B cell (primary cell): Measurements from ENCODE around the gene CST11. TPM values are rescaled to one million over a fixed set of nuclear protein-coding genes. Genes with fewer than 3 reads are reported as not detected.

Experiments used
- ATAC-seq: fragments of 200-7000 bp; cut with Tn5 transposase; one replicate; pipeline ENCODE4 v1.10.0; 2021; ENCODE audit warnings: low read depth, mild to moderate bottlenecking, moderate number of reproducible peaks, moderate library complexity
- CTCF ChIA-PET: fragments of 350-600 bp; sonication (Branson Sonifier 250); formaldehyde crosslinking; loops from one replicate; lab custom pipeline; 2021; ENCODE audit warnings: antibody characterized with exemption, inconsistent platforms; lab: Charles Lee
- POLR2A ChIA-PET: fragments of 350-600 bp; sonication (Branson Sonifier 250); formaldehyde crosslinking; loops from one replicate; lab custom pipeline; 2021; ENCODE audit warnings: antibody characterized with exemption; lab: Charles Lee
- DNase-seq: peaks from one replicate; pipeline ENCODE4 v3.0.0; 2013
- H2AFZ ChIP-seq: 2 replicates; pipeline ENCODE4 v1.6.1; 2012; ENCODE audit warnings: mild to moderate bottlenecking, low read depth, low read length; ENCODE audit not compliant: insufficient read depth, poor library complexity, severe bottlenecking
- H3K27ac ChIP-seq, 2 donors: 1 replicate in 1 of 2; 2 replicates in 1 of 2; pipeline ENCODE4 v1.5.1; 2012 to 2013; ENCODE audit warnings: low read length in 2 of 2, mild to moderate bottlenecking in 2 of 2, moderate library complexity in 1 of 2
- H3K27me3 ChIP-seq, 4 experiments: fragments of 200-600 bp in 1 of 4; sonication (generic) in 1 of 4; replicated peaks in 1 of 4; 1 replicate in 2 of 4; 2 replicates in 2 of 4; pipeline versions ENCODE4 v1.6.1 to v1.7.0; 2013 to 2016; ENCODE audit warnings: low read length in 3 of 4, mild to moderate bottlenecking in 2 of 4, mixed read lengths in 1 of 4, moderate library complexity in 1 of 4; ENCODE audit not compliant: insufficient read depth in 4 of 4, control insufficient read depth in 3 of 4; ENCODE audit errors: control extremely low read depth in 1 of 4
- H3K36me3 ChIP-seq, 2 experiments: replicated peaks in 1 of 2; 1 replicate in 1 of 2; 2 replicates in 1 of 2; pipeline versions ENCODE4 v1.6.1 to v1.7.1; 2013; ENCODE audit warnings: low read length in 1 of 2; ENCODE audit not compliant: insufficient read depth in 2 of 2, control insufficient read depth in 1 of 2; ENCODE audit errors: control extremely low read depth in 1 of 2, extremely low read depth in 1 of 2
- H3K4me1 ChIP-seq, 2 donors: fragments of 200-600 bp in 1 of 2; sonication (generic) in 1 of 2; 1 replicate in 1 of 2; 2 replicates in 1 of 2; pipeline versions ENCODE4 v1.5.1 to v1.6.1; 2013 to 2017; ENCODE audit warnings: low read length in 2 of 2; ENCODE audit not compliant: control insufficient read depth in 2 of 2, insufficient read depth in 2 of 2
- H3K4me2 ChIP-seq: replicated peaks from 2 replicates; pipeline ENCODE3; 2012; ENCODE audit warnings: mild to moderate bottlenecking, low read depth, low read length; ENCODE audit not compliant: poor library complexity, severe bottlenecking
- H3K4me3 ChIP-seq, 5 experiments: fragments of 200-600 bp in 1 of 5; sonication (generic) in 1 of 5; 1 replicate in 3 of 5; 2 replicates in 2 of 5; pipeline versions ENCODE4 v1.5.1 to v1.7.0; 2011 to 2016; ENCODE audit warnings: low read length in 4 of 5, mild to moderate bottlenecking in 4 of 5, low read depth in 2 of 5, control low read depth in 1 of 5, moderate library complexity in 1 of 5; ENCODE audit not compliant: insufficient read depth in 1 of 5; ENCODE audit errors: control extremely low read depth in 1 of 5, extremely low read depth in 1 of 5
- H3K79me2 ChIP-seq: fragments of 200-600 bp; sonication (generic); one replicate; pipeline ENCODE4 v1.6.0; 2016; ENCODE audit warnings: low read length; ENCODE audit not compliant: control insufficient read depth, insufficient read depth
- H3K9ac ChIP-seq: fragments of 200-600 bp; sonication (generic); 2 replicates; pipeline ENCODE4 v1.6.1; 2017; ENCODE audit warnings: mild to moderate bottlenecking, low read length, moderate library complexity
- H3K9me3 ChIP-seq, 3 donors: one replicate each; pipeline versions ENCODE4 v1.6.1 to v1.7.1; 2013; ENCODE audit warnings: low read length in 2 of 3; ENCODE audit not compliant: control insufficient read depth in 2 of 3, insufficient read depth in 1 of 3; ENCODE audit errors: control extremely low read depth in 1 of 3
- H4K20me1 ChIP-seq: 2 replicates; pipeline ENCODE4 v1.6.0; 2012; ENCODE audit warnings: mild to moderate bottlenecking, low read length; ENCODE audit not compliant: insufficient read depth, control insufficient read depth, poor library complexity, severe bottlenecking
- H3K27ac Mint-ChIP-seq: one replicate; pipeline ENCODE4 v1.8.0; 2021; ENCODE audit warnings: mixed read lengths
- H3K27me3 Mint-ChIP-seq: one replicate; pipeline ENCODE4 v1.8.0; 2021; ENCODE audit warnings: mixed read lengths
- H3K4me1 Mint-ChIP-seq: one replicate; pipeline ENCODE4 v1.8.0; 2021; ENCODE audit warnings: mixed read lengths
- H3K4me3 Mint-ChIP-seq: one replicate; pipeline ENCODE4 v1.8.0; 2021; ENCODE audit warnings: mixed read lengths
- H3K9me3 Mint-ChIP-seq: one replicate; pipeline ENCODE4 v1.8.0; 2022; ENCODE audit warnings: mixed read lengths; ENCODE audit not compliant: insufficient read depth
- EZH2 ChIP-seq: IDR thresholded peaks from 2 replicates; pipeline ENCODE4 v1.6.1; 2012; ENCODE audit warnings: borderline replicate concordance, low read depth, mild to moderate bottlenecking, moderate library complexity, low read length; ENCODE audit not compliant: insufficient read depth, poor library complexity, severe bottlenecking
- WGBS: methylation state at CpG from one replicate; pipeline ENCODE4 v1.1.5; 2013; ENCODE audit warnings: missing lambda C conversion rate; ENCODE audit not compliant: insufficient coverage; 5-methylcytosine and 5-hydroxymethylcytosine counted together
- intact Hi-C: fragments of 100-400 bp; cut with micrococcal nuclease; formaldehyde crosslinking; loops from one replicate; pipeline ENCODE4 v1.10.0; 2022
- polyA plus RNA-seq: library from polyadenylated mRNA; depleted of rRNA; stranded (reverse); fragments of >200 nt; gene quantifications from 2 replicates; pipeline ENCODE4 v1.2.3, GENCODE V29; 2012
- total RNA-seq, 2 donors: library from RNA; stranded (reverse); fragments of 120-200 nt in 1 of 2; gene quantifications; 1 replicate in 1 of 2; 2 replicates in 1 of 2; pipeline versions ENCODE4 v1.2.3 to v1.2.4, GENCODE V29; 2013 to 2022
- TF ChIP-seq, protein P1 (sequence below): fragments of 200-600 bp; IDR thresholded peaks from one replicate; pipeline ENCODE4 v1.8.0; 2022; ENCODE audit warnings: antibody characterized with exemption, mild to moderate bottlenecking

CST11 gene
- total and polyA plus RNA-seq, 2 donors (not counting 1 experiment from before 2014, with no cell fraction given) = not detected

DNA sequence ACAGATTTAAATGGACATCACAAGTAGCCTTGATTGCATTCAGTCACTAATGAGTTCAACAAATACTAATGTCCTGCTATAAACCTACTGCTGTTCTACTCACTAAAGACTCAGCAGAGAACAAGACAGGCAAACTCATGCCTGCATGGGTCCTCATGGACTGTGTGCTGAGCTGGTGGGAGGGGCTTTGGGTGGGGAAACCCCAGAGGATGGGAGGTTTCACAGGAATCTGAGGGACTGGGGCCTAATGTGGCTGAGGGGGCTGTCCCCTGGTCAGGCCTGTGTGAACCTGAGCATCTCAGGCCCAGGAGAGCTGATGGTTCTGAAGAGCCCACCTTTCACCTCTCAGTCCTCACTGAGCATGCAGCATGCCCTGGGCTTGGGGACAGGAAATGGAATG, 39.6 kb upstream of the CST11 start:
- no peaks in the 10 kb centered on the region for H3K27me3 Mint-ChIP-seq
- Histone ChIP-seq H3K4me1 (peaks cover 5 to 6% of the 10 kb centered on the region in 2 donors), H3K36me3 (no peaks in the 10 kb centered on the region), H3K9ac (no peak overlapping the region), H3K27ac (no peak overlapping the region), H3K4me2 (no peak overlapping the region), H3K27me3 (no peaks in the 10 kb centered on the region), H3K79me2 (no peaks in the 10 kb centered on the region), H3K9me3 (peaks cover 0 to 8% (median 0%) of the 10 kb centered on the region in 3 donors), H2AFZ (no peak overlapping the region), H3K4me3 (no peak overlapping the region), H4K20me1 (no peaks in the 10 kb centered on the region)
- H3K9me3 Mint-ChIP-seq = peaks cover 1% of the 10 kb centered on the region
- no peak for TF ChIP-seq EZH2
- TF ChIP-seq, protein P1, sequence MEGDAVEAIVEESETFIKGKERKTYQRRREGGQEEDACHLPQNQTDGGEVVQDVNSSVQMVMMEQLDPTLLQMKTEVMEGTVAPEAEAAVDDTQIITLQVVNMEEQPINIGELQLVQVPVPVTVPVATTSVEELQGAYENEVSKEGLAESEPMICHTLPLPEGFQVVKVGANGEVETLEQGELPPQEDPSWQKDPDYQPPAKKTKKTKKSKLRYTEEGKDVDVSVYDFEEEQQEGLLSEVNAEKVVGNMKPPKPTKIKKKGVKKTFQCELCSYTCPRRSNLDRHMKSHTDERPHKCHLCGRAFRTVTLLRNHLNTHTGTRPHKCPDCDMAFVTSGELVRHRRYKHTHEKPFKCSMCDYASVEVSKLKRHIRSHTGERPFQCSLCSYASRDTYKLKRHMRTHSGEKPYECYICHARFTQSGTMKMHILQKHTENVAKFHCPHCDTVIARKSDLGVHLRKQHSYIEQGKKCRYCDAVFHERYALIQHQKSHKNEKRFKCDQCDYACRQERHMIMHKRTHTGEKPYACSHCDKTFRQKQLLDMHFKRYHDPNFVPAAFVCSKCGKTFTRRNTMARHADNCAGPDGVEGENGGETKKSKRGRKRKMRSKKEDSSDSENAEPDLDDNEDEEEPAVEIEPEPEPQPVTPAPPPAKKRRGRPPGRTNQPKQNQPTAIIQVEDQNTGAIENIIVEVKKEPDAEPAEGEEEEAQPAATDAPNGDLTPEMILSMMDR = no peak
- ChIA-PET CTCF (no interaction called here), POLR2A (no interaction called here)
- peaks cover 11% of the 10 kb centered on the region for H3K4me1 Mint-ChIP-seq
- no peak overlapping the region for H3K27ac Mint-ChIP-seq
- DNase-seq (no peak), ATAC-seq (no peak)
- H3K4me3 Mint-ChIP-seq = no peak overlapping the region
- intact Hi-C loops = no loop called here

DNA sequence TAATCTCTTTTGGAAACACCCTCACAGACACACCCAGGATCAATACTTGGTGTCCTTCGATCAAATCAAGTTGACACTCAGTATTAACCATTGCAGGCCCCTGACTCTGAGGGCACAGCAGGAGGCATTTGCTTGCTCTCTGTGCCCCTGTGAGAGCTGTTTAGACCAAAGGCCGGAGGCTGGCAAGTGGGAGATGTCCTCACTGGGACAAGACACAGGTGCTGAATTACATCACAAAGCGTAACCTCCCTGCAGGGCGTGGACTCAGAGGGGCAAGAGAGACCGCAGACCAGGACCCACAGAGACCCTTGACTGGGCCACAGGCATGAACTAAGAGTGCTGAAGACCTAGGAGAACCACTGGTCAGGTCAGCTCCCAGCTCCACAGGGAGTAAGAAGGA, 38.1 kb upstream of the CST11 start, which contains the start of gene CST8:
Gene CST8 (plus strand): TSS at position 301 of the 400 bp plus-strand sequence. CDS start 551 bp downstream, outside the sequence.
- intact Hi-C loops = no loop called here
- no peak within 1 kb of the TSS for H2AFZ ChIP-seq
- no peak for TF ChIP-seq EZH2
- TF ChIP-seq, protein P1 = no peak
- H3K27me3 ChIP-seq = no peaks in the 10 kb centered on the region
- no peaks in the 10 kb centered on the region for H3K79me2 ChIP-seq
- H3K9me3 Mint-ChIP-seq = no peaks in the 10 kb centered on the region
- no peak for DNase-seq
- no peak within 1 kb of the TSS for H3K9ac ChIP-seq
- H3K4me1 Mint-ChIP-seq = peaks cover 11% of the 10 kb centered on the region
- H3K9me3 ChIP-seq = peaks cover 0 to 4% (median 0%) of the 10 kb centered on the region in 3 donors
- H3K4me1 ChIP-seq = peaks cover 5 to 6% of the 10 kb centered on the region in 2 donors
- no peak for ATAC-seq
- CTCF ChIA-PET = no interaction called here
- no peak within 1 kb of the TSS for H3K4me3 ChIP-seq
- H3K27ac ChIP-seq = no peak within 1 kb of the TSS
- H3K4me3 Mint-ChIP-seq = no peak within 1 kb of the TSS
- WGBS = 94% methylated on average over 5 of the region's 5 CpGs
- no peak within 1 kb of the TSS for H3K27ac Mint-ChIP-seq
- POLR2A ChIA-PET = no interaction called here
- H3K4me2 ChIP-seq = no peak within 1 kb of the TSS
- no peaks in the 10 kb centered on the region for H3K36me3 ChIP-seq
- H3K27me3 Mint-ChIP-seq = no peaks in the 10 kb centered on the region
- no peaks in the 10 kb centered on the region for H4K20me1 ChIP-seq
